ENCODE data around the gene UGT1A1. TPM values are rescaled to one million over a fixed set of nuclear protein-coding genes. Genes with fewer than 3 reads are reported as not detected.
"Not testable (repeated sequence)": the region's sequence is repeated elsewhere in the genome, so short reads cannot be mapped to it uniquely, and the experiment has no call there.

UGT1A1 gene
- total and polyA plus RNA-seq, 2 experiments from 2014 or later = not detected

GRCh38 chr2:233740870-233741269 is 19.2 kb upstream of the UGT1A1 start:
- no peaks in the 10 kb centered on the region for H3K36me3 ChIP-seq (ENCODE audit: low read depth)
- 8 to 13% methylated on average over 2 of the region's 2 CpGs for WGBS, 2 experiments (ENCODE audit: low coverage in 1 of 2, low lambda C conversion rate in 2 of 2, missing lambda C conversion rate in 2 of 2)
- peaks cover 11% of the 10 kb centered on the region; the same call in 1 of the 2 replicates for H3K27me3 ChIP-seq (replicated peaks; ENCODE audit: insufficient read depth)
- no peaks in the 10 kb centered on the region for H3K9me2 ChIP-seq (ENCODE audit: insufficient read depth)
- DNase-seq = no peak
- no peak overlapping the region for H3K4me3 ChIP-seq
- no peak overlapping the region for H2AFZ ChIP-seq
- TF ChIP-seq EZH2 (IDR thresholded peaks at IDR 0.05; ENCODE audit: insufficient read depth, poor library complexity, severe bottlenecking) = no peak
- no peak for TF ChIP-seq EZH2phosphoT487 (IDR thresholded peaks at IDR 0.05; ENCODE audit: insufficient read depth, low read depth)
- H3K79me2 ChIP-seq (ENCODE audit: insufficient read depth) = no peaks in the 10 kb centered on the region
- H4K20me1 ChIP-seq (ENCODE audit: insufficient read depth) = no peaks in the 10 kb centered on the region
- H3K4me2 ChIP-seq (ENCODE audit: unreplicated experiment) = no peak overlapping the region
- no peak overlapping the region for H3K9ac ChIP-seq
- in situ Hi-C loops (cut with MboI) = no loop called here
- H3K4me1 ChIP-seq (ENCODE audit: insufficient read depth) = no peaks in the 10 kb centered on the region
- no peak overlapping the region for H3K27ac ChIP-seq
- no peaks in the 10 kb centered on the region for H3K9me3 ChIP-seq (ENCODE audit: low read depth)
- H3F3A ChIP-seq (ENCODE audit: insufficient read depth) = no peaks in the 10 kb centered on the region

DNA sequence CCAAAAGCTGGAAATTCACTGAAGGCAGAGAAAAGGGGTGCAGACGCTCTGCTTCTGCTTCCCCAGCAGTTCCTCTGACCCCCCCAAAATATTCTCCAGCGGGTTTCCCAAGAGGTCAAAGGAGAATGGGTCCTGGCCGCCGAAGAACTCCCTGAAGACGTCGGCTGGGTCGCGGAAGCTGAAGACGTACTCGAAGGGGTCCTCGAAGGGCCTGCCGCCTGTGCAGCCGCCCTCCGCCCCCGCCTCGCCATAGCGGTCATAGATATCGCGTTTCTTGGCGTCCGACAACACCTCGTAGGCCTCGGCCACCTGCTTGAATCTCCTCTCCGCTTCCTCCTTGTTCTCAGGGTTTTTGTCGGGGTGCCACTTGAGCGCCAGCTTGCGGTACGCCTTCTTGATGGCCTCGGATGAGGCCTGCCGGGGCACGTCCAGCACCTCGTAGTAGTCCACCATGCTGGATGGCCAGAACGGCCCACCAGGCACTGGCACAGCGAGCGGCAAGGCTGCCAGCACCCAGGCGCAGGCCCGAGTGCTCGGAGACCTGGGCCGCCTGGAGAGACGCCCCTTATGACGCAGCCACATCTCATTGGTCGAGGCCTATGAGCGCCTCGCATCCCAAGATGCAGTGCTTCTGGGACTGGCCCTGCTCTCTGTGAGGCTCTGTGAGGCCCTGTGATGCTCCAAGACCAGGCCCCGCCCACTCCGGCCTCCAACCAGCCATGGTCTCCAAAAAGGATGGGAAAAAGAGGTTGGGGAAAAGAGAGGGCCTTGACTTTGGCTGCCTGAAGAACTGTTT is 16.4 kb upstream of the UGT1A1 start:
- no peak overlapping the region for H3K4me2 ChIP-seq (ENCODE audit: unreplicated experiment)
- H3K27ac ChIP-seq = no peak overlapping the region
- TF ChIP-seq EZH2phosphoT487 (IDR thresholded peaks at IDR 0.05; ENCODE audit: insufficient read depth, low read depth) (no peak), EZH2 (IDR thresholded peaks at IDR 0.05; ENCODE audit: insufficient read depth, poor library complexity, severe bottlenecking) (no peak)
- no peaks in the 10 kb centered on the region for H3K36me3 ChIP-seq (ENCODE audit: low read depth)
- no peak overlapping the region for H2AFZ ChIP-seq
- H3K9me3 ChIP-seq (ENCODE audit: low read depth) = no peaks in the 10 kb centered on the region
- no peaks in the 10 kb centered on the region for H3K9me2 ChIP-seq (ENCODE audit: insufficient read depth)
- H3K79me2 ChIP-seq (ENCODE audit: insufficient read depth) = no peaks in the 10 kb centered on the region
- H3K9ac ChIP-seq = no peak overlapping the region
- no peaks in the 10 kb centered on the region; the same call in 1 of the 2 replicates for H3K27me3 ChIP-seq (replicated peaks; ENCODE audit: insufficient read depth)
- no peaks in the 10 kb centered on the region for H3K4me1 ChIP-seq (ENCODE audit: insufficient read depth)
- 75 to 78% methylated on average over 42 to 46 of the region's 46 CpGs for WGBS, 2 experiments (ENCODE audit: low coverage in 1 of 2, low lambda C conversion rate in 2 of 2, missing lambda C conversion rate in 2 of 2)
- in situ Hi-C loops (cut with MboI) = no loop called here
- no peaks in the 10 kb centered on the region for H3F3A ChIP-seq (ENCODE audit: insufficient read depth)
- H3K4me3 ChIP-seq = no peak overlapping the region
- H4K20me1 ChIP-seq (ENCODE audit: insufficient read depth) = no peaks in the 10 kb centered on the region
- no peak for DNase-seq

- Histone ChIP-seq H2AFZ (no peak overlapping the region), H3K9me3 (ENCODE audit: low read depth) (no peaks in the 10 kb centered on the region), H4K20me1 (ENCODE audit: insufficient read depth) (no peaks in the 10 kb centered on the region), H3K27me3 (replicated peaks; ENCODE audit: insufficient read depth) (no peaks in the 10 kb centered on the region; the same call in 1 of the 2 replicates), H3F3A (ENCODE audit: insufficient read depth) (no peaks in the 10 kb centered on the region), H3K9ac (no peak overlapping the region), H3K4me3 (no peak overlapping the region), H3K9me2 (ENCODE audit: insufficient read depth) (no peaks in the 10 kb centered on the region), H3K4me2 (ENCODE audit: unreplicated experiment) (no peak overlapping the region), H3K36me3 (ENCODE audit: low read depth) (no peaks in the 10 kb centered on the region), H3K27ac (no peak overlapping the region), H3K79me2 (ENCODE audit: insufficient read depth) (no peaks in the 10 kb centered on the region), H3K4me1 (ENCODE audit: insufficient read depth) (no peaks in the 10 kb centered on the region)
- WGBS, 2 experiments (ENCODE audit: low coverage in 1 of 2, low lambda C conversion rate in 2 of 2, missing lambda C conversion rate in 2 of 2) = 14 to 18% methylated on average over 5 of the region's 5 CpGs
- TF ChIP-seq EZH2 (IDR thresholded peaks at IDR 0.05; ENCODE audit: insufficient read depth, poor library complexity, severe bottlenecking) (no peak), EZH2phosphoT487 (IDR thresholded peaks at IDR 0.05; ENCODE audit: insufficient read depth, low read depth) (no peak)
- in situ Hi-C loops (cut with MboI) = no loop called here
- no peak for DNase-seq
Measured at GRCh38 chr2:233745073-233745755, 14.9 kb upstream of the UGT1A1 start.

DNA sequence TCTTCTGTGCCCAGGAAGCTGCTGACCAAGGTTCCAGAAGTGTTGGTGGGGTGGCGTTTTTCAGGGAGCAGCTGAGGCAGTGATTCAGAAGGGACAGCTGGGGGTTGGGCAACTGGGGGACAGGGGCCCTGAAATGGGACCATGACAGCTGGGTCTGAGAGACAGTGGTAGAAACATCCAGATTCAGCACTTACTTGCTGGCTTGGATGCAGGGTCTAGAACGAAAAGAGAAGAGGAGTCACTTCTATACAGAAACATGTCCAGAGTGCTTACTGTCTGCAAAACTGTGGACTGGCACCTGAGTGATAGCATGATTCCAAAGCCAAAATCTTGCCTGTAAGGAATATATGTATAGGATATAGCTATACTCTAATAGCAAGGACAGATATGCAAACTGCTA is 14.2 kb upstream of the UGT1A1 start:
- in situ Hi-C loops (cut with MboI); H3K4me3 ChIP-seq; H3K27ac ChIP-seq; H4K20me1 ChIP-seq (ENCODE audit: insufficient read depth); H3K4me1 ChIP-seq (ENCODE audit: insufficient read depth); H3K9me2 ChIP-seq (ENCODE audit: insufficient read depth); H3K9ac ChIP-seq; H2AFZ ChIP-seq; H3K9me3 ChIP-seq (ENCODE audit: low read depth); H3F3A ChIP-seq (ENCODE audit: insufficient read depth); H3K36me3 ChIP-seq (ENCODE audit: low read depth); H3K79me2 ChIP-seq (ENCODE audit: insufficient read depth); H3K27me3 ChIP-seq (replicated peaks; ENCODE audit: insufficient read depth); H3K4me2 ChIP-seq (ENCODE audit: unreplicated experiment); DNase-seq: not testable (repeated sequence)
- WGBS, 2 experiments (ENCODE audit: low coverage in 1 of 2, low lambda C conversion rate in 2 of 2, missing lambda C conversion rate in 2 of 2) = 8 to 12% methylated on average over 2 of the region's 2 CpGs

Data from GM23248 (cell line).